Keratinocyte (primary cell): ENCODE data around the gene KBTBD7. TPM values are rescaled to one million over a fixed set of nuclear protein-coding genes. Genes with fewer than 3 reads are reported as not detected.
A peak's percentile ranks its signal among the peaks of the same experiment; 100 is the strongest.

Experiments
- DNase-seq: peaks from one replicate; pipeline ENCODE4 v3.0.0-alpha.2; 2011; ENCODE audit warnings: low read depth, missing footprints, low spot score
- FAIRE-seq: peaks from 2 replicates; lab custom pipeline; 2011; peaks lifted over from hg19 to GRCh38; lab: Jason Lieb, UNC
- H2AFZ ChIP-seq: 2 replicates; pipeline ENCODE4 v1.6.0; 2012; ENCODE audit warnings: low read length, control low read depth, inconsistent platforms; ENCODE audit not compliant: control insufficient read depth
- H3K27ac ChIP-seq: 2 replicates; pipeline ENCODE4 v1.5.1; 2011; ENCODE audit warnings: low read length; ENCODE audit not compliant: control insufficient read depth, insufficient read depth
- H3K27me3 ChIP-seq: 3 replicates; pipeline ENCODE4 v1.6.0; 2011; ENCODE audit warnings: low read length; ENCODE audit not compliant: control insufficient read depth, insufficient read depth; ENCODE audit errors: extremely low read depth
- H3K36me3 ChIP-seq, 2 experiments: 2 replicates in 1 of 2; 3 replicates in 1 of 2; pipeline ENCODE4 v1.5.1; 2011; ENCODE audit warnings: low read length in 2 of 2, mild to moderate bottlenecking in 1 of 2; ENCODE audit not compliant: control insufficient read depth in 2 of 2, insufficient read depth in 2 of 2; ENCODE audit errors: extremely low read depth in 1 of 2
- H3K4me1 ChIP-seq: 3 replicates; pipeline ENCODE4 v1.5.1; 2011; ENCODE audit warnings: low read length; ENCODE audit not compliant: control insufficient read depth, insufficient read depth; ENCODE audit errors: extremely low read depth
- H3K4me2 ChIP-seq: 3 replicates; pipeline ENCODE4 v1.6.0; 2011; ENCODE audit warnings: low read depth, low read length; ENCODE audit not compliant: control insufficient read depth, insufficient read depth; ENCODE audit errors: extremely low read depth
- H3K4me3 ChIP-seq, 3 experiments: fragments of 200-600 bp in 1 of 3; sonication (generic) in 1 of 3; 2 replicates in 2 of 3; 3 replicates in 1 of 3; pipeline ENCODE4 v1.5.1; 2011 to 2016; ENCODE audit warnings: low read length in 3 of 3, mild to moderate bottlenecking in 3 of 3, control low read depth in 2 of 3, inconsistent platforms in 1 of 3, low read depth in 1 of 3, mixed read lengths in 1 of 3, mixed run types in 1 of 3, moderate library complexity in 1 of 3; ENCODE audit not compliant: control insufficient read depth in 2 of 3, insufficient read depth in 2 of 3; ENCODE audit errors: extremely low read depth in 1 of 3
- H3K79me2 ChIP-seq: 2 replicates; pipeline ENCODE4 v1.6.0; 2012; ENCODE audit warnings: low read length; ENCODE audit not compliant: control insufficient read depth, insufficient read depth
- H3K9ac ChIP-seq: 3 replicates; pipeline ENCODE4 v1.6.0; 2011; ENCODE audit warnings: low read length; ENCODE audit not compliant: control insufficient read depth, insufficient read depth; ENCODE audit errors: extremely low read depth
- H3K9me1 ChIP-seq: 3 replicates; pipeline ENCODE4 v1.6.0; 2011; ENCODE audit warnings: low read length; ENCODE audit not compliant: control insufficient read depth, insufficient read depth; ENCODE audit errors: extremely low read depth
- H3K9me3 ChIP-seq: 2 replicates; pipeline ENCODE4 v1.5.1; 2012; ENCODE audit warnings: low read depth, low read length; ENCODE audit not compliant: control insufficient read depth
- H4K20me1 ChIP-seq: 3 replicates; pipeline ENCODE4 v1.6.0; 2011; ENCODE audit warnings: low read length; ENCODE audit not compliant: control insufficient read depth, insufficient read depth; ENCODE audit errors: extremely low read depth
- EZH2 ChIP-seq: IDR thresholded peaks from one replicate; pipeline ENCODE4 v1.6.1; 2012; ENCODE audit warnings: inconsistent platforms, mild to moderate bottlenecking, low read length, moderate library complexity
- dilution Hi-C: fragments of 300-500 bp; cut with MboI; formaldehyde crosslinking; loops from one replicate; pipeline ENCODE4 v1.7.0; 2020; ENCODE audit warnings: low sequenced_read_pairs; ENCODE audit not compliant: extremely low pct_ligation_motif_present
- polyA plus RNA-seq, 5 experiments: library from polyadenylated mRNA; depleted of rRNA in 3 of 5; stranded (reverse) in 3 of 5; stranded (forward) in 1 of 5; unstranded in 1 of 5; fragments of >200 nt; gene quantifications; 1 replicate in 1 of 5; 2 replicates in 3 of 5; 3 replicates in 1 of 5; pipeline versions ENCODE4 v1.2.1 to v1.2.3, GENCODE V29; 2011 to 2012; ENCODE audit warnings: missing spikeins in 2 of 5, low read depth in 1 of 5, low replicate concordance in 1 of 5
- TF ChIP-seq, protein P1 (sequence below), 3 experiments: IDR thresholded peaks in 1 of 3; conservative IDR thresholded peaks in 1 of 3; optimal IDR thresholded peaks in 1 of 3; 2 replicates in 2 of 3; 3 replicates in 1 of 3; pipeline versions ENCODE3 to v1.5.1; 2011; ENCODE audit warnings: low read length in 3 of 3, mild to moderate bottlenecking in 3 of 3, moderate library complexity in 2 of 3, control low read depth in 1 of 3, inconsistent platforms in 1 of 3; ENCODE audit not compliant: insufficient read depth in 2 of 3; ENCODE audit errors: extremely low read depth in 1 of 3

Gene KBTBD7
- polyA plus RNA-seq, 1 donor (not counting 4 experiments of a cell fraction or from before 2014, with no cell fraction given), result 2.8 TPM

DNA sequence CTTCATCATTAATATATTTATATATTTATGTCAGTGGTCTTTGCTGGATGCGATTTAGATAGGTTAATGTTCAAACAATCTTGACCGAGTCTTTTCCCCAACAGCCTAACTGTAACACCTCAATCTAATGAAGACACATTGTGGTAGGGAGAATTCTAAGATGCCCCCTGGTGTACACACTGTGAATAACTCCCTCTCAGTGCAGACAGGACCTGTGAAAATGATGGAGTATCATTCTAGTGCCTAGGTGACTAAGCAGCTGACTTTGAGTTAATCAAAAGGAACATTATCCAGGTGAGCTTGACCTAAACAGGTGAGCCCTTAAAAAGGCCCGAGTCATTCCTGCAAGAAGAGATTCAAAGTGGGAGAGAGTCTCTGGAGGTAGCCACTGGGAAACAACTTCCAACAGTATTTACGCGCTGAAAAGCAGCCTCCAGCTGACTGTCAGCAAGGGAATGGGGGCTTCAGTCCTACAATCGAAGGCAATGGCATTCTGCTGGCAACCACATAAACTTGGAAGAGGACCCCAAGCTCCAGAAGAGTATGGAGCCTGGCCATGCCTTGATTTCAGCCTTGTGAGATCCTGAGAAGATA, 28.0 kb upstream of the KBTBD7 start:
- peak; percentile 90 for FAIRE-seq
- no peak for TF ChIP-seq EZH2
- TF ChIP-seq, protein P1, sequence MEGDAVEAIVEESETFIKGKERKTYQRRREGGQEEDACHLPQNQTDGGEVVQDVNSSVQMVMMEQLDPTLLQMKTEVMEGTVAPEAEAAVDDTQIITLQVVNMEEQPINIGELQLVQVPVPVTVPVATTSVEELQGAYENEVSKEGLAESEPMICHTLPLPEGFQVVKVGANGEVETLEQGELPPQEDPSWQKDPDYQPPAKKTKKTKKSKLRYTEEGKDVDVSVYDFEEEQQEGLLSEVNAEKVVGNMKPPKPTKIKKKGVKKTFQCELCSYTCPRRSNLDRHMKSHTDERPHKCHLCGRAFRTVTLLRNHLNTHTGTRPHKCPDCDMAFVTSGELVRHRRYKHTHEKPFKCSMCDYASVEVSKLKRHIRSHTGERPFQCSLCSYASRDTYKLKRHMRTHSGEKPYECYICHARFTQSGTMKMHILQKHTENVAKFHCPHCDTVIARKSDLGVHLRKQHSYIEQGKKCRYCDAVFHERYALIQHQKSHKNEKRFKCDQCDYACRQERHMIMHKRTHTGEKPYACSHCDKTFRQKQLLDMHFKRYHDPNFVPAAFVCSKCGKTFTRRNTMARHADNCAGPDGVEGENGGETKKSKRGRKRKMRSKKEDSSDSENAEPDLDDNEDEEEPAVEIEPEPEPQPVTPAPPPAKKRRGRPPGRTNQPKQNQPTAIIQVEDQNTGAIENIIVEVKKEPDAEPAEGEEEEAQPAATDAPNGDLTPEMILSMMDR (optimal IDR thresholded peaks at IDR 0.05 in 1 of 3, IDR thresholded peaks at IDR 0.05 in 1 of 3, conservative IDR thresholded peaks at IDR 0.05 in 1 of 3; ENCODE audit: extremely low read depth in 1 of 3, insufficient read depth in 2 of 3, low read length in 3 of 3), result peak; percentile 70 to 83 (median 72)
- dilution Hi-C loops, result no loop called here

DNA sequence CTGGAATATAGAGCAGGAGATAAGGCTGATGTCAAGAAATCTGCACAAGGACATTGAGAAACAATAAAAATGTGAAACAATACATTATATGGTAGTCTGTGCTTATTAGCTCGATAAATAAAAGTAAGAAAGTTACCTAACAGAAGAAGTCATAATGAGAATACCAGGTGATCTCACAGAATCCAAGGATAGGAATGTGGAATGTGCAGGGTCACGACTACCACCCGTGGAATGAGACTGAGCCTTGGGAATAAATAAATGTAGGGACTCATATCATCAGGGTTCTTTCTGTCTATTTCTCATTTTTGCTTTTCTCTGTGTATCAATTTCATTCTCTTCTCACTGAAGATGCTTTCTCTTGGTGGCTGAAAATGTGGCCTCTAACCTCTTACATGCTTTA, 26.0 kb upstream of the KBTBD7 start:
- Histone ChIP-seq H3K9me1 (no peaks in the 10 kb centered on the region), H3K4me3 (no peak overlapping the region), H3K4me1 (peaks cover 18% of the 10 kb centered on the region), H3K9ac (no peak overlapping the region), H3K79me2 (no peaks in the 10 kb centered on the region), H3K27me3 (no peaks in the 10 kb centered on the region), H3K4me2 (no peak overlapping the region), H4K20me1 (no peaks in the 10 kb centered on the region), H3K27ac (no peak overlapping the region), H3K36me3 (no peaks in the 10 kb centered on the region), H2AFZ (no peak overlapping the region), H3K9me3 (no peaks in the 10 kb centered on the region)
- TF ChIP-seq EZH2, result no peak
- TF ChIP-seq, protein P1 (optimal IDR thresholded peaks at IDR 0.05 in 1 of 3, IDR thresholded peaks at IDR 0.05 in 1 of 3, conservative IDR thresholded peaks at IDR 0.05 in 1 of 3; ENCODE audit: extremely low read depth in 1 of 3, insufficient read depth in 2 of 3, low read length in 3 of 3), result no peak
- DNase-seq, result no peak
- dilution Hi-C loops, result no loop called here
- no peak for FAIRE-seq

More for the DNA sequence above, 28.0 kb upstream of the KBTBD7 start:
- H3K27ac ChIP-seq, result no peak overlapping the region
- H3K79me2 ChIP-seq, result no peaks in the 10 kb centered on the region
- no peak overlapping the region for H3K4me2 ChIP-seq
- H2AFZ ChIP-seq, result no peak overlapping the region
- DNase-seq, result peak; percentile 46
- no peaks in the 10 kb centered on the region for H4K20me1 ChIP-seq
- H3K27me3 ChIP-seq, result no peaks in the 10 kb centered on the region
- H3K9me1 ChIP-seq, result no peaks in the 10 kb centered on the region
- H3K36me3 ChIP-seq, result no peaks in the 10 kb centered on the region
- H3K4me3 ChIP-seq, result no peak overlapping the region
- H3K9ac ChIP-seq, result no peak overlapping the region
- H3K4me1 ChIP-seq, result peaks cover 10% of the 10 kb centered on the region
- no peaks in the 10 kb centered on the region for H3K9me3 ChIP-seq
